Skeletal muscle tissue (tissue), 4 donors: ENCODE measurements around the gene DDX46. TPM values are rescaled to one million over a fixed set of nuclear protein-coding genes. Genes with fewer than 3 reads are reported as not detected.
"Not testable (repeated sequence)": the region's sequence is repeated elsewhere in the genome, so short reads cannot be mapped to it uniquely, and the experiment has no call there.

ENCODE experiments used
- H3K27ac ChIP-seq: one replicate; pipeline ENCODE4 v1.7.0; 2013; ENCODE audit warnings: mild to moderate bottlenecking, low read depth, low read length, inconsistent platforms
- H3K27me3 ChIP-seq, 3 donors: one replicate each; pipeline ENCODE4 v1.7.0; 2013; ENCODE audit warnings: low read length in 3 of 3; ENCODE audit not compliant: control insufficient read depth in 3 of 3, insufficient read depth in 3 of 3
- H3K36me3 ChIP-seq, 3 donors: one replicate each; pipeline ENCODE4 v1.7.0; 2013; ENCODE audit warnings: low read length in 3 of 3; ENCODE audit not compliant: control insufficient read depth in 3 of 3, insufficient read depth in 3 of 3
- H3K4me1 ChIP-seq, 3 donors: one replicate each; pipeline ENCODE4 v1.7.0; 2013; ENCODE audit warnings: low read length in 3 of 3, mild to moderate bottlenecking in 3 of 3; ENCODE audit not compliant: control insufficient read depth in 3 of 3, insufficient read depth in 3 of 3
- H3K4me3 ChIP-seq, 3 donors: one replicate each; pipeline ENCODE4 v1.7.0; 2013; ENCODE audit warnings: low read length in 3 of 3
- H3K9ac ChIP-seq, 3 donors: one replicate each; pipeline ENCODE4 v1.7.0; 2013; ENCODE audit warnings: low read length in 3 of 3, mild to moderate bottlenecking in 3 of 3, moderate library complexity in 2 of 3, low read depth in 1 of 3
- H3K9me3 ChIP-seq, 3 donors: one replicate each; pipeline ENCODE4 v1.7.0; 2013; ENCODE audit warnings: low read length in 3 of 3; ENCODE audit not compliant: control insufficient read depth in 3 of 3
- total RNA-seq: library from RNA; depleted of rRNA; stranded (reverse); fragments of >200 nt; gene quantifications from one replicate; pipeline ENCODE4 v1.2.3, GENCODE V29; 2014
- donor health status: Osteomylitis.

The DDX46 gene
- total RNA-seq, result 25.6 TPM

DNA sequence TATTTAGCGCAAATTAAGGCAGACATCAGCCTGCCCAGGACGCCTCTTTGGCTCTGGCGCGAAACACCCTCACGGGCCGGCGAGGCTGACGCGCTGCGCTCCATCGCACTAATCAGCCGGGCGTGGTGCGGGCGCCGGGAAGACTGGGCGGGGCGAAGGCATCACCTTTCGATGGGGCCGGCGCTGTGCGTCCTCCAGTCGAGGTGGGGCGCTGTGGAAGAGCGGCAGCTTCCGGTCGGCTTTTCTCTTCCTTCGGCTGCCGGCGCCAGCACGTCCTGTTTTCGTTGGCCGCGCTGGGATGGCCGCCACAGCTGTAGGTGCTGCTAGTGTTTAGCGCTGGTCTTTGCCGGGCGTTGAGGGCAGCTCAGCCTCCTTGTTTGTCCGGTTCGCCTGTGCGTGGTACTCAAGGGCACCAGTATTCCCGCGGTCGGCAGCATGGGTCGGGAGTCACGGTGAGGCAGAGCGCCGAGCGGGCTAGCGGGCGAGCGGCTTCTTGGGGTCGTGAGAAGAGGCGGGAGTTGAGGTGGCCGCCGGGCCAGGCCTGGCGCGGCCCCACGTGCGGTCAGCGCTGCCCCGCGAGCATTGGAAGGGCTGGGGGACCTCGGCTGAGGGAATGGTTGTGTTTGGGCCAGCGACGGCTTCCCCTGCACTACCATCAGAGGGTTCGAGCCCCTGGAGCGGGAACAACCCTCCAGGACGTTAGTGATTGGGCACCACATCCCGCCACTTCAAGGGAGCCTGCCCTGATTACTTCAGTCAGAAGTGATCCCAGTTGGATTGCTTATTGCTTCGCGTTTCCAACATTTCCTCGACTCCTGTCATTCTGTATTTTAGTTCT, at the start of gene DDX46:
Gene DDX46 (plus strand): TSS at position 276 of the 838 bp plus-strand sequence. CDS start 160 bp downstream, at position 436.
- H3K27me3 ChIP-seq, result no peaks in the 10 kb centered on the region
- peak within 1 kb of the TSS; percentile 60 for H3K27ac ChIP-seq
- H3K36me3 ChIP-seq, result no peaks in the 10 kb centered on the region
- H3K4me1 ChIP-seq, result peaks cover 7 to 15% (median 12%) of the 10 kb centered on the region in 3 donors
- H3K4me3 ChIP-seq, result peak within 1 kb of the TSS; percentile 91 to 98 (median 97)
- peak within 1 kb of the TSS; percentile 90 to 94 (median 94) for H3K9ac ChIP-seq
- no peaks in the 10 kb centered on the region for H3K9me3 ChIP-seq

DNA sequence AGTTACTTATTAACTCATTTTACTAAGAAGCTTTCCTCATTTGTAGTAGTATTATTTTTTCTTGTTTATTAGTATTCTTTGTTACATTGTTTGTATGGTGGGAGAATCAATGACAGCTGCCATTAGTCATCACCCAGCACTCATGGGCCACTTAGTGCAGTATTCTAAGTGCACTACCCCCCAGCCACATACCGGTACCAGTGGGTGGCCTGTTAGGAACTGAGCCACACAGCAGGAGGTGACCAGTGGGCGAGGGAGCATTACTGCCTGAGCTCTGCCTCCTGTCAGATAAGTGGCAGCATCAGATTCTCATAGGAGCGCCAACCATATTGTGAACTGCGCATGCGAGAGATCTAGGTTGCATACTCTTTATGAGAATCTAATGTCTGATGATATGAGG, 44.5 kb upstream of the DDX46 start:
- Histone ChIP-seq H3K9ac (no peak overlapping the region), H3K4me3 (no peak overlapping the region), H3K36me3 (peaks cover 23 to 50% (median 46%) of the 10 kb centered on the region in 3 donors), H3K27ac (no peak overlapping the region), H3K9me3 (no peaks in the 10 kb centered on the region), H3K4me1 (no peaks in the 10 kb centered on the region), H3K27me3 (no peaks in the 10 kb centered on the region)

DNA sequence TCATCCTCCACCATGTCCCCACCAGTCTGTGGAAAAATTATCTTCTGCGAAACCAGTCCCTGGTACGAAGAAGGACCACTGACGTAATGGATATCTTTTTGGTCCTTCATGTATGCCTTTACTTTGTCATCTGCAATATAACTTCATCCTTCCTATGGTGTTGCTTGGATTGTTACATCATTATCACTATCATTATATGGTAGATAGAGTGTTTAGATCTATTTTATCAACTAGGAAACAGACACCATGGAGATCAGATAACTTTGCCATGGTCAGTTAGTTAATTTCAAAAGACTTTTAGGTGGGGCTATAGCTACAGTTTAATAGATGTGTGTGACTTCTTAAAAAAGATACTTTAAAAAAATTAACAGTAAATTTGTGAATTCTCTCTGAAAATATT, 44.0 kb upstream of the DDX46 start:
- Histone ChIP-seq H3K27me3 (no peaks in the 10 kb centered on the region), H3K9me3 (no peaks in the 10 kb centered on the region), H3K27ac (no peak overlapping the region), H3K4me1 (no peaks in the 10 kb centered on the region), H3K4me3 (no peak overlapping the region), H3K36me3 (peaks cover 28 to 47% (median 46%) of the 10 kb centered on the region in 3 donors), H3K9ac (no peak overlapping the region)

DNA sequence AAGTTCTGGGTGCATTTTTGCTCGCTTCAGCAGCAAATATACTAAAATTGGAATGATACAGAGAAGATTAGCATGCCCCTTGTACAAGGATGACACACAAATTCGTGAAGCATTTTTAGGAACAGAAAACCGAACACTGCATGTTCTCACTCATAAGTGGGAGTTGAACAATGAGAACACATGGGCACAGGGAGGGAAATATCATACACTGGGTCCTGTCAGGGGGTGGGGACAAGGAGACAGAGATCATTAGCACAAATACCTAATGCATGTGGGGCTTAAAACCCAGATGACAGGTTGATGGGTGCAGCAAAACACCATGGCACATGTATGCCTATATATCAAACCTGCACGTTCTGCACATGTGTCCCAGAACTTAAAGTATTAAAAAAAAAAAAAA, 43.1 kb upstream of the DDX46 start:
- H3K9ac ChIP-seq, H3K4me3 ChIP-seq, H3K9me3 ChIP-seq, H3K27ac ChIP-seq, H3K27me3 ChIP-seq, H3K4me1 ChIP-seq: not testable (repeated sequence)
- H3K36me3 ChIP-seq, result peaks cover 28 to 46% (median 43%) of the 10 kb centered on the region in 3 donors

DNA sequence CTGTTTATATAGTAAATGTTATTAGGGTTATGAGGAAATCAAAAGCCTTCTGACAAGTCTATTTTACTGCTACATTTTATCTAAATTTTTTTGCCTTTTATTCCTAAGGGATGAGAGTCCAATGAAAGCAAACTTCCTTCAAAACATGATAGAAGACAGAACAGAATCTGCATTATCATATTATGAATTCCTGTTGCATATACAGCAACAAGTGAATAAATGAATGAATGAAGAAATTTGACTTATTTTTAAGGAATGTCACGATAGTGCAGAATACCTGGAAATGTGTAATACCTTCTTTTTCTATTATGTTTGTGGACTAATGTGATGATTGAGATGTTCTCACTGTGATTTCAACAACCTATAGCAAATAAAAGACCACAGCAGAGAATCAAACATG, 33.7 kb upstream of the DDX46 start:
- Histone ChIP-seq H3K4me3 (no peak overlapping the region), H3K36me3 (peaks cover 18 to 35% (median 19%) of the 10 kb centered on the region in 3 donors), H3K9me3 (no peaks in the 10 kb centered on the region)

DNA sequence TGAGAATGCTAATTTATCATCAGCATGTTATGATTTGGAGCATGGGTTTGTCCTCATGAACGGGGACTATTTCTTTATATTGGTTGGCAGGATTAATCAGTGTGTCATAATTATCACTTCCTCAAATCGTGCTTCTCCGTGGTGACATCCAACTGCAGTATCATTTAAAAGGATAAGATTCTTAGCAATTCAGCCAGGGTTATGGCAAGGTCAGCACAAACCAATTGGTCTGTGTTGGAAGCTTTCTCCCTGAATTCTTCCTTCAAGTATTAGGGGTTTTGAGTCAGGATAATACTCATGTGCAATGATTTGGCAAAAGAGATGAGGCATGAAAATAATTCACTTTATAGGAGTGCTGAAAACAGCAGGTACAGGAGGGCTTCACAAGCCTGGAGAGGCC, 25.8 kb upstream of the DDX46 start:
- H3K4me1 ChIP-seq, result peaks cover 0 to 4% (median 2%) of the 10 kb centered on the region in 3 donors
- H3K36me3 ChIP-seq, result no peaks in the 10 kb centered on the region
- no peaks in the 10 kb centered on the region for H3K27me3 ChIP-seq
- H3K27ac ChIP-seq, result no peak overlapping the region
- no peak overlapping the region for H3K9ac ChIP-seq
- no peaks in the 10 kb centered on the region for H3K9me3 ChIP-seq
- H3K4me3 ChIP-seq, result no peak overlapping the region

More for the DNA sequence above, 33.7 kb upstream of the DDX46 start:
- Histone ChIP-seq H3K4me1 (no peaks in the 10 kb centered on the region), H3K27me3 (no peaks in the 10 kb centered on the region), H3K9ac (no peak overlapping the region), H3K27ac (no peak overlapping the region)

- H3K4me3 ChIP-seq, result no peak overlapping the region
- H3K27ac ChIP-seq, result no peak overlapping the region
- no peak overlapping the region for H3K9ac ChIP-seq
- H3K9me3 ChIP-seq, result no peaks in the 10 kb centered on the region
- no peaks in the 10 kb centered on the region for H3K36me3 ChIP-seq
- peaks cover 11 to 20% (median 17%) of the 10 kb centered on the region in 3 donors for H3K4me1 ChIP-seq
- no peaks in the 10 kb centered on the region for H3K27me3 ChIP-seq
Measured at GRCh38 chr5:134735243-134735642, 23.3 kb upstream of the DDX46 start.

DNA sequence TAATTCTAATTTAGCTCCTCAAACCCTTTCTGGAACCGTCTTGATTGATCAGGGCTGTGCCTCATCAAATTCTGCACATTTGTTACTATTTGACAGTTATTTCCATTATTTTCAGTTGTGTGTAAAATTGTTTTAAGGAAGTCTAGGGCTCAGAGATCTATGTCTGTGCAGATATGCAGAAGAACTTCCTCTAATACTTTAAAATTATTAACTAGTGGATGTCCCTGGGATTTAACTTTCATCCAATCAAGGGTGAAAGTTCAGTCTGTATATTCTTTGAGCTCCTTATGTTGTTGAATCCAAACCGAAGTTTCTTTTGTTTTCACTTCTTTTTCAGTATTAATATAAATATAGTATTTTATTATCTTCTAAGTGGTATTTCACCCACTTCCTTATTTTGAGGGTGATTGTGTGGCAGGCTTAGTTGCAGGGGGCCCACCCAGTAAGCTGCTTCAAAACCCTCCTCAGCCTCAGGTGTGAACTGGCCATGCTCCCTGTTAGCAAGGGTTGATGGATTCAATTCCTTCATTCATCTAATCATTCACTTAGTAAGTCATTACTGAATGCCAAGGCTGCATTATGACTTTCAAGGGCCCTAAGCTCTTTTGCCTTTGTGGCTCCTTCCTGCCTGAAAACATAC, 22.3 kb upstream of the DDX46 start:
- no peaks in the 10 kb centered on the region for H3K27me3 ChIP-seq
- no peaks in the 10 kb centered on the region for H3K36me3 ChIP-seq
- no peak overlapping the region for H3K9ac ChIP-seq
- no peak overlapping the region for H3K27ac ChIP-seq
- H3K4me3 ChIP-seq, result no peak overlapping the region
- H3K9me3 ChIP-seq, result no peaks in the 10 kb centered on the region
- H3K4me1 ChIP-seq, result peaks cover 11 to 20% (median 19%) of the 10 kb centered on the region in 3 donors

- Histone ChIP-seq H3K4me3 (peak within 1 kb of the TSS; percentile 93 to 99 (median 98)), H3K27ac (peak within 1 kb of the TSS; percentile 97), H3K36me3 (peaks cover 0 to 4% (median 0%) of the 10 kb centered on the region in 3 donors), H3K4me1 (peaks cover 11 to 20% (median 19%) of the 10 kb centered on the region in 3 donors), H3K9me3 (no peaks in the 10 kb centered on the region), H3K9ac (peak within 1 kb of the TSS; percentile 92 to 98 (median 95)), H3K27me3 (no peaks in the 10 kb centered on the region)
Measured at GRCh38 chr5:134738133-134738962, 20.2 kb upstream of the DDX46 start, which contains the start of gene CAMLG. CAMLG (plus strand) TSS chr5:134738548; CDS start chr5:134738621, 73 bp downstream.
